HG02938 (cell line): Measurements from ENCODE around the gene CDK14.

Experiments
- ATAC-seq: cut with Tn5 transposase; IDR thresholded peaks from one replicate; pipeline ENCODE4 v1.9.1; 2021; ENCODE audit warnings: mild to moderate bottlenecking, moderate library complexity; ENCODE audit not compliant: unreplicated experiment

Gene CDK14

DNA sequence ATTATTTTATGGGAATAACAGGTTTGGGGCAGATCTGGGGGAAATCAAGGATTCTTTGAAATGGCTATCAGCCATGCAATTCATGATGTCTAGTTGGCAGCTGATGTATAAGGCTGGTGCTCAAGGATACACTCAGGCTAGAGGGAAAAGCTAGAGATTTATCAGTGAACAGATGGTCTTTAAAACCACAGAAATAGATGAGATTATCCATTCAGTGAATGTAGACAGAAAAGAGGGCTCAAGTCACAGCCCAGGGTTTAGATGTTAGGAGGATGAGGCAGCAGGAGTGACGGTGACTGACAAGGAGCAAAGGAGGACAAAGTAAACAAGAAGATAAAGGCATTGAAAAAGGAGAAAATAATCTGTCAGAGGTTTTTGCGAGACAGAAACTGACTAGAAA, 238.7 kb downstream of the CDK14 start:
- ATAC-seq = no peak

GRCh38 chr7:90835861-90836260, 239.7 kb downstream of the CDK14 start:
- no peak for ATAC-seq

DNA sequence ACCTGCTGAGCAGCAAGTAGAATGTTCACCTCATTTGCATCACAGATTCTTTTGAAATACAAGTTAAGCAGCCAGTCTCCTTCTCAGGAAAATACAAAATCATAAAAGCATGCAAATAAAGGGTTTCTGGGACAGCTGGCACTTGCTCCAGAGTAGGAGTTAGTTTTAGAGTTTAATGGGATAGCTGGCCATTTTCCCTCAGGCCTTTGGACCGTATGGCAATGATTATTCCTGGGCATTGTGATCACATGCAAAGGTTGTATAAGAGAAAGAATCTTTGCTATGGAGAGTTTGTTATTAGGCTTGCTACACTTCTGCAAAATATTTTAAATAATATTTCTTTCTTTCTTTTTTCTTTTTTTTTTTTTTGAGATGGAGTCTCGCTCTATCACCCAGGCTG, 240.8 kb downstream of the CDK14 start:
- ATAC-seq = no peak

- no peak for ATAC-seq
Observed at GRCh38 chr7:90838799-90839198, 242.7 kb downstream of the CDK14 start.

DNA sequence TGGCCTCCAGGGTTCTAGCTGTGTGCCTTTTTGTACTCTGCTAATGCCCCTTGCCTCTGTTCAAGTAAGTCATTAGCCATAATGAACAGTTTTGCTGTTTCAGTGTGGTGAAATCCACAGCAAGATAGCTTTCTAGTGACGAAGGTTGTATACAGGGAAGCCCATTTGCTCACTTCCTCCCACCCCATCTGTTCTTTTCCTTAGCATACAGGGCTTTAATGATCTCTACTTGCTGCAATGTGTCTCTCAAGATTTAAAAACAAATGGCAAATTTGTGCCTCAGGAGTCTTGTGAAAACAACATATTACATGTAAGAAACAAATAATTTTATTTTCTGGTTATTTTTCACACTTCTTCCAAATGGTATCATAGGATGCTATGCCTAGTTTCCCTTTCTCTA, 243.2 kb downstream of the CDK14 start:
- ATAC-seq = no peak

GRCh38 chr7:90839727-90840291, 243.7 kb downstream of the CDK14 start:
- no peak for ATAC-seq

DNA sequence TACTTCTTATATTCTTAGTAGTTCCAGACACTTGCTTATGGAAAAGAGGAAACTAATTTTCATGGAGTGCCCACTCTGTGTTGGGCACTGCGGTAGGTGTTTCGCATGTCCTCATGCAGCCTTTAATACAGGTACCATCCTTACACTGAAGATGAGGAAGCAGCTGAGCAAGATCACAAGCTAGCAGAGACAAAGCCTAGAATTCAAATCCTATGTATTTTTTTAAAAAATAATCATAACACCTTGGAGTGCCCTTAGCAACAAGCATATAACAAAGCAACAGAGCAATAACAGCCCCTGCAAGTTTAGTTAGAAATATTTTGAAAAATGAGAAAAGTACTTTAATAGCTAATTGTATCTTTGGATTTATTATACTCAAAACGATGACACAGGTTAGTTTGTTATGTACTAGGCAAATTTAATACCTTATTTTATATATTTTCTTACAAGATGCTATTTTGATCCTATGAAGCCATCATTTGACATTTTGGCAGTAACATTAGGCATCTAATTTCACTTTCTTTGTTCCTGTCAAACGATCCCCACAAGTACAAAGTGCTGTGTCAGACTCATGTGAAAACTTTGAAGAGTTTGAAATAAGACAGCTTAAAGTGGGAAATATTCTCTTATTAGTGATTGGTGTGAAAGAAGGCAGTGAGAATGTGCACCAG, 245.8 kb downstream of the CDK14 start:
- no peak for ATAC-seq

GRCh38 chr7:90842430-90842788, 246.3 kb downstream of the CDK14 start:
- no peak for ATAC-seq

DNA sequence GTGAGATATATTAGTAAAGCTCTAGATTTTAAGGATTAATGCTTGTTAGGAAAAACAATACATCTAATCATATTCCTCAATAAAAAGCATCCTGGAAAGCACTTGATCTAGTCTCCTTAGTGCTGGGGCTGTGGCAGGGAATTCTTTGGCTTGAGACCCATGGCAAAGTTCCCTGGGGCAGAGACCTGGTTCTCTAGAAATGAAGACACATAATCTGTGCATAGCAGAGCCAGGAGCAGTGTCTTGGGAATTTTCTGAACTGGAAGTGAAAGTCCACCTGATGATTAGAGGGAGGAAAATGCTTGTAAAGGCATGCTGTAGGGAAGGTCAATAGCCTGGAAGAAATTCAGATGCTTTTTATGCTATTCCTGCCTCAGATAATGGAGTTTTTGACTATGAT, 247.4 kb downstream of the CDK14 start:
- ATAC-seq = no peak

GRCh38 chr7:90844421-90844820, 248.3 kb downstream of the CDK14 start:
- ATAC-seq = no peak

DNA sequence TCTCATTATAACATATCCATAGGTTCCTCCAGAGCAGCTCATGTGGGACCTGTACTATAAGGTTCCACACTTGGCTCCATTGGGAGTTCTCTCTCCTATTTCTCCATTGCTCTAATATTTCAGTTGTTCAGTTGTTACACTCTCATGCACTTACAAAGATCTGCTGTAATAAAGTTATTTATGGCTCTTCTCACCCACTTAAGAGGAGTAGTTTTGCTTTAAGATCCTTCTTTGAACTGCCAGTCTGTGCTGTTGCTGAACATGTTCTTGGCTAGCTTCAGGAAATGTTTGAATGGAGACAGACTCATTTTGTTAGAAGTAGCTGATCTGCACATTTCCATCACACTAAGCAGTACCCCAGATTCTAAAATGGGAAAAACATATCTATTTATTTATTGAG, 250.1 kb downstream of the CDK14 start:
- ATAC-seq = no peak

DNA sequence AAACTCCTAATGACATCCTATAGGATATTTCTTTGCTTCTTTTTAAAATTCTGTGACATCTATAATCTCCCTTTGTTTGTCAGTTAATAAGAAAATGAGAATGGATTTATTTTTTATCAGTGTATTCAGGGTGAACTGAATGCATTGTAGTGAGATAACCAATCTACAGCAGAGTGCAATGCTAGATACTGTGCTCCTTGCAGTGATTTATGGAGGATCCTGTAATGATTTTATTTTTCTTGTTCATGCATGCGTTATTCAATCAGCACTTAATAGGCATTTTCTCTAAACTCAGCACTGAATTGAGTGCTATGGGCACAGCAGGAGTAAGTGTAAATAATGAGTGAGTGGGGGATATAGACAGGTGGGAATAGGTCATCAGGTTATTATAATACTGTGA, 253.9 kb downstream of the CDK14 start:
- ATAC-seq = no peak

- no peak for ATAC-seq
Observed at GRCh38 chr7:90850471-90850870, 254.3 kb downstream of the CDK14 start.

DNA sequence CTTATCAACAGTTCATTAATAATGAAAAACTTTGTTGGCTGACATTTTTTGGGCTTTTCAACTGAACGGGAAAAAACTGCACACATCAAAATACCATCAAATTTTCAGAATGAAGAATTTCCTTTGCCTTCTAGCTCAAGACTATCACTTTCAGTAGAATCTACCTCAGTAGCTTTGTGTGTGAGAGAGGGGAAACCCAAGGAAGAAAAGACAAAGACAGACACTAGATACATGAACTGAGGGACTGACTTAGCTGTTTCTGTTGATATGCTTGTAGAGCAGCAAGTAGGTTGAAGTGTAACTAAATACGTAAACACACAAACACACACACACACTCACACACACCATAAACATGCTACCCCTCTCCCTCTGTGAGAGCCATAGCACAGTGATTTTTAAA, 257.1 kb downstream of the CDK14 start:
- no peak for ATAC-seq

DNA sequence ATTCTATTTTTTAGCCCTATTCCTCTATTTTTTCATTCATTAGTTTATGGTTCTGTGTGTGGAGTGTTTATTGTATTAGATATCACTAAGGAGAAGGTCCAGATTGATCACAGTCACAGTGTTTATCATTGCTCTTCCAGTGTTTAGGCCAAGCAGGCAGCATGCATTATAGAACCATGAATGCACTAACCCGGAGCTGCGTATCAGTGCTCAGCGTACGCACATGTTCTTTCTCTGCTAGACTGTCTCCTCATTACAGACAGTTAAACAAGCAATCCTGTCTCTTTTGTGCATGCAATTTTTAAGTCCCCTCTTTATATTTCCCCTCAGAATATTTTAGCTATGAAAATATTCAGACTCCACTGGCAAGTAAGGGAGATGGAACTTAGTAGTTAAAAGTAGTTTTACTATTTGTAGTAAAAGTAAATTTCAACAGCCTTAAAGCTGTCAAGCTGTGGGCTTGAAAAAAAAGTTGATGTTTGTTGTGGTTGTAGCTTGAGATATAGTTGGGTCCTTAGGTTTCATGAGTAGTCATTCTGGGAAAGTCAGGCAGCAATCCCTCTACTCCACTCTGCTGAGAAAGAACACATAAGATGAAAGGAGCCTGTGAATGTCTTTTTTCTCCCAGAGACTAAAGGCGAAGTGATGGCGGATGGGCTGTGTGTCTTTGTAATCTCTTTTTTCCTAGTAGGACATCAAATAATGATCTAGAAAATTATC, 260.4 kb downstream of the CDK14 start:
- no peak for ATAC-seq

GRCh38 chr7:90857603-90858002, 261.5 kb downstream of the CDK14 start:
- no peak for ATAC-seq

DNA sequence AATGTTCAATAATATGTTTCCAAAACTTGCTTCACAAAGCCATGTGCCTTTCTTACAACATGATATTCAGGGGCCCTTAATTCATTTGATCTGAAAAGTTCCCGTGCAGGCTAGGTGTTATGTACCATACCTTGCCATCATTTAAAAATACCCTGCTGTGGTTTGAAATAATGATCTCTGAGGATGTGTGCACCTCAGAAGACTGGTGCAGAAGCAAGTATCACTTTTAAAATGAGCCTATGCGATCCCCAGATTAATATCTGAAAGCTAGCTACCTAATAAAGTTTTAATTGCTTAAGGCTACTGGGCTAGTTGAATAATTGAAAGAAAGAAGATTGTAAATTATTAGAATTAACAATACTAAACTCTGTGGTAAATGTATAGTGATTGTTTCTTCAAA, 262.4 kb downstream of the CDK14 start:
- ATAC-seq = peak; percentile 58

DNA sequence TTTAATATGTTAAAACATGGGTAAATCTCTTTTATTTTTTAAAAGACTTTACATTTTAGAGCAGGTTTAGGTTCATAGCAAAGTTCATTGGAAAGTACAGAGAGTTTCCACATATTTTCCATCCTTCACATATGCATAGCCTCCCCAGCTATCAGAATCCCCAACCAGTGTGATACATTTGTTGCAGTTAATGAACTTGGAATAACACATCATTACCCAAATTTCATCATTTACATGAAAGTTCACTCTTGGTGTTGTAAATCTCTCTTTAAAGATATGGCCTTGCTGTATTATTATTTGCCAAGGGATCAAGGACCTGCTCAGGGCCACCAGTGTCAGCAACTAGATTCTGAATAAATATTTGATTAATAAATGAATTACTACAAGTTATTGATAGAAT, 263.4 kb downstream of the CDK14 start:
- no peak for ATAC-seq

DNA sequence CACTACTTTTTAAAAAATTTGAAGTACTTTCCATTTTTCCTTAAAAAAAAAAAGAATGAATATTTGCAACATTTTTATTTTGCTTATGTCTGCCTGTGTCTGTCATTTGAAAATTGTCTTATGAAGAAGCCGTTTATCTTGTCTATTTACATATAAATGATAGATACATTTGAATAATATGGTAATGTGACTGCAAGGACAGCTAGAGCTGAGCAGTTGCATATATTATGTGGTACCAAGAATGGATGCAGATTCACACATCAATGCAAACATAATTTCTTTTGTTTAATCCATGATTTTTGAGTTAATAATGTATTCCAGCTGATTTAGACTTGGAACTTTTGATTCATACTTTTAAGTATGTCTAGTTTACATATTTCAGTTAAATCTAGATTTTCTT, 268.0 kb downstream of the CDK14 start:
- no peak for ATAC-seq

- ATAC-seq = no peak
Observed at GRCh38 chr7:90869335-90869734, 273.2 kb downstream of the CDK14 start.

DNA sequence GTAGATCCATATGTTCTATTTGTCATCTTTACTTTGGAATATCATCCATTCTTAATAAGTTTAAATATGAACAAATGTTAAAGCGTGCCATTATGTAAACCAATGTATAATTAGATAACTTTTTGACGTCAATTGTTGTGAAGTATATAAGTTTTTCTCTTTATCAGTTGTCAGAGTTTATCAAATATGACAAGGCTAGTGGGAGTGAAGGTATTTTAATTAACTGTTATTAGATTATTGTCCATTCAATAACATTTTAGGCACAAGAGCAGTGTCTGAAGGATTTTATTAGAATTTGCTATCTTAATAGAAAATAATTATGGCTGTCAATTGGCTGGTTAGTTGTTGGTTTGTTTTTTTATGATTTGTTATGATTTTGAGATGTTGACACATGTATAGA, 280.6 kb downstream of the CDK14 start:
- no peak for ATAC-seq

GRCh38 chr7:90877201-90877600, 281.1 kb downstream of the CDK14 start:
- ATAC-seq = peak; percentile 81

GRCh38 chr7:90879924-90880323, 283.8 kb downstream of the CDK14 start:
- ATAC-seq = no peak
